ENCODE data around the gene CCNY. TPM values are rescaled to one million over a fixed set of nuclear protein-coding genes. Genes with fewer than 3 reads are reported as not detected.
"Not testable (repeated sequence)": the region's sequence is repeated elsewhere in the genome, so short reads cannot be mapped to it uniquely, and the experiment has no call there.

Gene CCNY
- total RNA-seq (2014; rRNA removed; shearing (Covaris generic); ENCODE audit: low replicate concordance): 42.1 and 47.8 TPM in 2 replicates

GRCh38 chr10:35336084-35336831 is at the start of gene CCNY:
Gene CCNY, plus strand, starts transcription at chr10:35336509. Its CDS starts 545 bp downstream, at chr10:35337054.
- in situ Hi-C loops (cut with HindIII; ENCODE audit: low pct_unique_long_range_greater_than_20kb, low sequenced_read_pairs): no loop called here
- peak; percentile 73 for DNase-seq (ENCODE audit: low read depth)

DNA sequence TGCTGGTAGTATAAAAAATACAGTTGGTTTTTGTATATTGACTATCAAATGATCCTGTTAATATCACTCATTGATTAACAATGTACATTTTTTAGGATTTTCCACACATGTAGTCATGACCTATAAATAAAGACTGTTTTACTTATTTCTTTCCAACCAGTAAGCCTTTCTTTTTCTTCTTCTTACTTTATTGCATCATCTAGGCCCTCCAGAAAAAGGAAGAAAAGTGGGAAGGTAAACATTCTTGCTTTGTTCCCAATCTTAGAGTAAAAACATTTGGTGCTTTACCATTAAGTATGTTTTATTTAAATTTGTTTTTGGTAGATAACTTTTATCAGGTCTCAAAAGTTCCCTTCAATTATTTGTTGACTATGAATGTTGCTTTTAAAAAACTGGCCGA is 47.1 kb upstream of the CCNY start:
- DNase-seq (ENCODE audit: low read depth): no peak
- in situ Hi-C loops (cut with HindIII; ENCODE audit: low pct_unique_long_range_greater_than_20kb, low sequenced_read_pairs): no loop called here

- no peak for DNase-seq (ENCODE audit: low read depth)
- in situ Hi-C loops (cut with HindIII; ENCODE audit: low pct_unique_long_range_greater_than_20kb, low sequenced_read_pairs): no loop called here
Measured at GRCh38 chr10:35294506-35294905, 41.8 kb upstream of the CCNY start.

GRCh38 chr10:35299016-35299415 is 37.3 kb upstream of the CCNY start:
- DNase-seq (ENCODE audit: low read depth): no peak
- in situ Hi-C loops (cut with HindIII; ENCODE audit: low pct_unique_long_range_greater_than_20kb, low sequenced_read_pairs): no loop called here

DNA sequence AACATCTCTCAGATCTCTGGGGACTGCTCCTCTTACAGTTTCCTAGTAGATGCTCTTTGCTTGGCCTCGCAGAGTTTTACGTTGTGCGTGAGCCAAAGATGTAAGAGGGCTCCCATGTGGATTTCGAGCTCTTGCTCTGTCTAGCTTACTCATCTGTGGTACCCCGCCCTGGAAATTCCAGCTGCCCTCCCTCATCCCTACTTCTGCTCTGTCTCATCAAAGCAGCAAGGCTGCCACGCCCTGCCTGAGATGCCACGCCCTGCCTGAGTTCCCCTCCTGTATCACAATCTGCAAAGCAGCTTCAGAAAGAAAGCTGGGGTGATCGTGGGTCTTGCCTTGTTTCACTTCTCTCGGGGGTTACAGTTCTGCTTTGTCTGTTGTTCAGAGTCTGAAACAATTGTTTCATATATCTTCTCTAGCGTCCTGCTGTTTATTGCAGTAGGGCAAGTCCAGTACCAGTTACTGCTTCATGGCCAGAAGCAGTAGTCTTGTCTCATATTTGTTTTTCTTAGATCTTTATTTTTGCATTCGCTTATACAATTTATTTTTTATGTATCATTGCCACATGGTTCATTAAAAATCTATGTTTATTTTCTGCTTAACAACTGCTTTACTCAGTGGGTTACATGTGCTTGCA is 36.1 kb upstream of the CCNY start:
- DNase-seq (ENCODE audit: low read depth): peak; percentile 55
- in situ Hi-C loops (cut with HindIII; ENCODE audit: low pct_unique_long_range_greater_than_20kb, low sequenced_read_pairs): no loop called here

- DNase-seq (ENCODE audit: low read depth): no peak
Measured at GRCh38 chr10:35304649-35305048, 31.7 kb upstream of the CCNY start.

DNA sequence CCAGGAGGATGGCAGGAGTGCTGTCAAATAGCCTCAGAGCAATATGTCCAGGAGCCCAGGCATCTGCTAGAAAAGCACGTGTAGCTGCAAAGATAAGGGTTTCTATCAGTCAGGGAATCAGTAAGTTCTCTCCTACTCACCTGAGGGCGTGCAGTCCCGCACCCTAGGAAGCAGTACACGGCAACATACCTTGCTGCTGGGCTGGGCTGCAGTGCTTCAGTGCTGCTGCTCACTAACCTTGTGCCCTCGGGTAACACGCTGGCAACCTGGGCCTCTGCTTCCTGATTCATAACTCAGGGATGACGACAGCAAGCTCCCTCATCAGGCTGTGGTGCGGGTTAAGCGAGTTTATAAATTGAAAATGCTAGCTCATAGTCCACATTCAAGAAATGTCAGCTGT is 29.5 kb upstream of the CCNY start:
- peak; percentile 65 for DNase-seq (ENCODE audit: low read depth)
- in situ Hi-C loops (cut with HindIII; ENCODE audit: low pct_unique_long_range_greater_than_20kb, low sequenced_read_pairs): no loop called here

More at GRCh38 chr10:35304649-35305048, 31.7 kb upstream of the CCNY start:
- in situ Hi-C loops (cut with HindIII; ENCODE audit: low pct_unique_long_range_greater_than_20kb, low sequenced_read_pairs): no loop called here

DNA sequence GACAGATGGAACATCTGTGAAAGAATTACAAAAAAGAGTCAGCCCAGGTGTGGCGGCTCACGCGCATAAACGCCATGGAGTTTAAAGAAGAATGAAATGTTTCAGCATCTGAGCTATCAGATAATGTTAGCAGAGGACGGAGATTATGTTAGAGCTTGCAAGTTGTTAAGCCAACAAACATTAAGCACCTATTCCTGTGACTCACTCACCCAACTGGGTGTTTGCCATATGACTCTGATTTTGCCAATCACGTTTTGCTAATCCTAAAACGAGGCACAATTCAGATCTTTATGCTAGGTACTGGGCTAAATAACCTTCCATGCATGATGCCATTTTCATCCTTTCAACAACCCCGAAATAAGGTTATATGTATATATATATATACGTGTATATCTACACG is 29.0 kb upstream of the CCNY start:
- in situ Hi-C loops (cut with HindIII; ENCODE audit: low pct_unique_long_range_greater_than_20kb, low sequenced_read_pairs): no loop called here
- no peak for DNase-seq (ENCODE audit: low read depth)

DNA sequence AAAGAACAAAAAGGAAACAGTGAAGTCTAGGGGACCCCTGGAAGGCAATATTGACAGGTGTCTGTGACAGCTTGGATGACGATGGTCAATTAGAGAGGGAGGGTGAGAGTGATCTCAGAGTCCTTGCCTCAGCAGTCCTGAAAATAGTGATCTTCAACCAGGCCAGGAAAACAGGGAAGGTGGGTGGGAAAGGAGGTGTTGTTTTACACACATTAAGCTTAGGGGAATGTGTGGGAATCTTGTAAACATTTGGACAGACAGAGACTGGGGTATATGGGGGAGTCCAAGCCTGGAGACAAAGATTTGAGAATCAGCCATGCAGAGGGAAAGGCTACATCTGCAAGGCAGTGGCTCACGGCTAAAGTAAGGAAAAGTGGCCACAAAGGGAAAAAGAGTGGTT is 27.5 kb upstream of the CCNY start:
- no peak for DNase-seq (ENCODE audit: low read depth)
- in situ Hi-C loops (cut with HindIII; ENCODE audit: low pct_unique_long_range_greater_than_20kb, low sequenced_read_pairs): no loop called here

DNA sequence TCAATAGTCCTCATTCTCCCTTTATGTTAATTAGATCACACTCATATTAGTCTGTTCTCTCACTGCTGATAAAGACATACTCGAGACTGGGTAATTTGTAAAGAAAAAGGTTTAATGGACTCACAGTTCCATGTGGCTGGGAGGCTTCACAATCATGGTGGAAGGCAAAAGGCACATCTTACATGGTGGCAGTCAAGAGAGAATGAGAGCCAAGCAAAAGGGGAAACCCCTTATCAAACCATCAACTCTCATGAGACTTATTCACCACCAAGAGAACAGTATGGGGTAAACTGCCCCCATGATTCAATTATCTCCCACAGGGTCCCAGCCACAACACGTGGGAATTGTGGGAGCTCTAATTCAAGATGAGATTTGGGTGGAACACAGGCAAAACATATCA is 22.2 kb upstream of the CCNY start:
- DNase-seq (ENCODE audit: low read depth); in situ Hi-C loops (cut with HindIII; ENCODE audit: low pct_unique_long_range_greater_than_20kb, low sequenced_read_pairs): not testable (repeated sequence)

DNA sequence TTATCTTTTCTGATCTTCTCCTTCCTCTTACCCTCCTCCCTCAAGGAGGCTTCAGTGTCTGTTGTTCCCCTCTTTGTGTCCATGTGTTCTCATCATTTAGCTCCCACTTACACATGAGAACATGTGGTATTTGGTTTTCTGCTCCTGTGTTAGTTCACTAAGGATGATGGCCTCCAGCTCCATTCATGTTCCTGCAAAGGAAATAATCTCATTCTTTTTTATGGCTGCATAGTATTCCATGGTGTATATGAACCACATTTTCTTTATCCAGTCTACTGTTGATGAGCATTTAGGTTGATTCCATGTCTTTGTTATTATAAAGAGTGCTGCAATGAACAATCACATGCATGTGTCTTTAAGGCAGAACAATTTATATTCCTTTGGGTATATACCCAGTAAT is 21.1 kb upstream of the CCNY start:
- in situ Hi-C loops (cut with HindIII; ENCODE audit: low pct_unique_long_range_greater_than_20kb, low sequenced_read_pairs): not testable (repeated sequence)

DNA sequence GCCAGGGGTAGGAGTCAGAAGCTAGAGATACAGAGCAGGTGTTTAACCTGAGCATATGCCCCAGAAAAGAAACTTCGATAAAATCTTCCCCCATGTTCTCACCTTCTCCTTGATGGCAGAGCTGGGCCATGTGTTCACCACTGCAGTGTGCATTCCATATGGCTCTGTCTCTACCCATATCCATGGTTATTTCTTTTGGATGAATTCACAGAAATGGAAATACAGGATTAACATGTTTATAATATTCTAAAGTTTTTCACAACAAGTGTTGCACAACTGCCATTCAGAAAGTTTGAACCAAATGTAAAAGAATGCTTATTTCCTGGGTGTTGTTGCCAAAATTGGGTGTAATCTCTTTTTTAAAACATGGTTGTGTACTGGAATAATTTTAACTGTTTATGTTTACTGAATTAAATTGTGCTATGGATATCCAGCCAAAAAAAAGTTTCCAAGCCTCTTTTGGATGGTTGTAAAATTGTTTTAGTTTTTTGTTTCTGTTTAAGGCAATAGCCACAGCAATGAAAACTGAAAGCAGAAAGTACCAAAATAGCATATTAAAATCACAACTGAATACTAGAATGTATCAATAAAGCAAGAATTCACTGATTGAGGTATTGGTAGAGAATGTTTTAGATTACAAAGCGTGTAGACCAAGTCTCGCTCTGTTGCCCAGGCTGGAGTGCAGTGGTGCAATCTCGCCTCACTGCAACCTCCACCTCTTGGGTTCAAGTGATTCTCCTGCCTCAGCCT is 19.9 kb upstream of the CCNY start:
- in situ Hi-C loops (cut with HindIII; ENCODE audit: low pct_unique_long_range_greater_than_20kb, low sequenced_read_pairs): no loop called here
- DNase-seq (ENCODE audit: low read depth): no peak

More for the DNA sequence above, 21.1 kb upstream of the CCNY start:
- not testable (repeated sequence) for DNase-seq (ENCODE audit: low read depth)

GRCh38 chr10:35318551-35318950 is 17.8 kb upstream of the CCNY start:
- no peak for DNase-seq (ENCODE audit: low read depth)
- in situ Hi-C loops (cut with HindIII; ENCODE audit: low pct_unique_long_range_greater_than_20kb, low sequenced_read_pairs): no loop called here

DNA sequence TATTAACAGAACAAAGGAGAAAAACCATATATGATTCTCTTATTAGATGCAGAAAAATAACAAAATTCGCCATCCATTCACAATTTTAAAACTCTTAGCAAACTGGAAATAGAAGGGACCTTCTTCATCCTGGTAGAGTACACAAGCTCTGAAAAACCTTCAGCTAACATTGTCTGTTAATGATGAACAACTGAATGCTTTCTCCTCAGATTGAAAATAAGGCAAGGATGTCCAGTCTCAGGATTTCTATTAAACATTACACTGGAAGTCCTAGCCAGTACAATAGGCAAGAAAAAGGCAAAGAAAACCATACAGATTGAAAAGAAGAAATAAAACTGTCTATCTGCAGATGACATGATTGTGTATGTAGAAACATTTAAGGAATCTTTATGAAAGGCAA is 16.0 kb upstream of the CCNY start:
- in situ Hi-C loops (cut with HindIII; ENCODE audit: low pct_unique_long_range_greater_than_20kb, low sequenced_read_pairs): no loop called here
- DNase-seq (ENCODE audit: low read depth): no peak

DNA sequence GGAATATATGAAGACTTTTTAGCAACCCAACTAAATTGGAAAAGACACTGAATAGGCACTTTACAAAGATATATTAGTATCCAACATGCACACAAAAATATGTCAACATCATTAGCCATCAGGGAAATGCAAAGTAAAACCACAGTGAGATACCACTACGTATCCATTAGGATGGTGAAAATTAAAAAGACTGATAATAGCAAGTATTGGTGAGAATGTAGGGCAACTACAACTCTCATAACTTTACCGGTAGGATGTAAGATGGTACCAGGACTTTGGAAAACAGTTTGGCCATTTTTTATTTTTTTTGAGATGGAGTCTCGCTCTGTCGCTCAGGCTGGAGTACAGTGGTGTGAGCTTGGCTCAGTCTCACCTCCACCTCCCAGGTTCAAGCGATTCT is 13.7 kb upstream of the CCNY start:
- DNase-seq (ENCODE audit: low read depth): no peak
- in situ Hi-C loops (cut with HindIII; ENCODE audit: low pct_unique_long_range_greater_than_20kb, low sequenced_read_pairs): no loop called here

- no peak for DNase-seq (ENCODE audit: low read depth)
- in situ Hi-C loops (cut with HindIII; ENCODE audit: low pct_unique_long_range_greater_than_20kb, low sequenced_read_pairs): no loop called here
Measured at GRCh38 chr10:35324196-35324595, 12.1 kb upstream of the CCNY start.

DNA sequence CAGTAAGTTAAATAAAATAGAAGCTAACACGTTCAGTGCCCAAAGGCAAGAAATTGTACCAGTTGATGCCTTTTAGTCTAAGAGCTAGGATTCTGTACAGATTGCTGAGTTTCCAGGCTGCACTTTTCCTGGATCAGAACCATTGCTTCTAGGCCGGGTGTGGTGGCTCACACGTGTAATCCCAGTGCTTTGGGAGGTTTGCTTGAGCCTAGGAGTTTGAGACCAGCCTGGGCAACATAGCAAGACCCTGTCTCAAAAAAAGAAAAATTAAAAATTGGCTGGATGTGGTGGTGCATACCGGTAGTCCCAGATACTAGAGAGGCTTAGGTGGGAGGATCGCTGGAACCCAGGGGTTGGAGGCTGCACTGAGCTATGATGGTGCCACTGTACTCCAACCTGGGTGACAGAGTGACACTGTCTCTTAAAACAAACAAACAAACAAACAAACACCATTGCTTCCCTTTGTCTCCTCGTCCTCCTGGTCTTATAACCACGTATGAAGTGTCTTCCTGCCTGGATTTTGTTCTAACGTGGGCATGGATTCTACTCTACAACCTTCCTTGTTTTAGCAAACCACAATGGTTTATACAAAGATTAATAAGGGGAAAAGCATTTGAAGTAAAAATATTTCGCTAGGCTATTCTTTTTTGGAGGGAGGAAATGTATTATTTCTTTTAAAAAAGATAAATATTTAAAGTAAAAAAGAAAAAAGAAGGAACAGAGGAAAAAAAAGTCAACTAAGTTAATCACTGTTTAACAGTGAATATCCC is 9.7 kb upstream of the CCNY start:
- in situ Hi-C loops (cut with HindIII; ENCODE audit: low pct_unique_long_range_greater_than_20kb, low sequenced_read_pairs): no loop called here
- DNase-seq (ENCODE audit: low read depth): no peak

GRCh38 chr10:35327790-35328403 is 8.4 kb upstream of the CCNY start:
- no peak for DNase-seq (ENCODE audit: low read depth)
- in situ Hi-C loops (cut with HindIII; ENCODE audit: low pct_unique_long_range_greater_than_20kb, low sequenced_read_pairs): no loop called here
